ENCODE results near the gene OTOGL. TPM values are rescaled to one million over a fixed set of nuclear protein-coding genes. Genes with fewer than 3 reads are reported as not detected.
"Not testable (repeated sequence)": the region's sequence is repeated elsewhere in the genome, so short reads cannot be mapped to it uniquely, and the experiment has no call there.

Gene OTOGL
- polyA plus RNA-seq, 1 donor from 2014 or later: 0.33 TPM

- TF ChIP-seq, protein P1, sequence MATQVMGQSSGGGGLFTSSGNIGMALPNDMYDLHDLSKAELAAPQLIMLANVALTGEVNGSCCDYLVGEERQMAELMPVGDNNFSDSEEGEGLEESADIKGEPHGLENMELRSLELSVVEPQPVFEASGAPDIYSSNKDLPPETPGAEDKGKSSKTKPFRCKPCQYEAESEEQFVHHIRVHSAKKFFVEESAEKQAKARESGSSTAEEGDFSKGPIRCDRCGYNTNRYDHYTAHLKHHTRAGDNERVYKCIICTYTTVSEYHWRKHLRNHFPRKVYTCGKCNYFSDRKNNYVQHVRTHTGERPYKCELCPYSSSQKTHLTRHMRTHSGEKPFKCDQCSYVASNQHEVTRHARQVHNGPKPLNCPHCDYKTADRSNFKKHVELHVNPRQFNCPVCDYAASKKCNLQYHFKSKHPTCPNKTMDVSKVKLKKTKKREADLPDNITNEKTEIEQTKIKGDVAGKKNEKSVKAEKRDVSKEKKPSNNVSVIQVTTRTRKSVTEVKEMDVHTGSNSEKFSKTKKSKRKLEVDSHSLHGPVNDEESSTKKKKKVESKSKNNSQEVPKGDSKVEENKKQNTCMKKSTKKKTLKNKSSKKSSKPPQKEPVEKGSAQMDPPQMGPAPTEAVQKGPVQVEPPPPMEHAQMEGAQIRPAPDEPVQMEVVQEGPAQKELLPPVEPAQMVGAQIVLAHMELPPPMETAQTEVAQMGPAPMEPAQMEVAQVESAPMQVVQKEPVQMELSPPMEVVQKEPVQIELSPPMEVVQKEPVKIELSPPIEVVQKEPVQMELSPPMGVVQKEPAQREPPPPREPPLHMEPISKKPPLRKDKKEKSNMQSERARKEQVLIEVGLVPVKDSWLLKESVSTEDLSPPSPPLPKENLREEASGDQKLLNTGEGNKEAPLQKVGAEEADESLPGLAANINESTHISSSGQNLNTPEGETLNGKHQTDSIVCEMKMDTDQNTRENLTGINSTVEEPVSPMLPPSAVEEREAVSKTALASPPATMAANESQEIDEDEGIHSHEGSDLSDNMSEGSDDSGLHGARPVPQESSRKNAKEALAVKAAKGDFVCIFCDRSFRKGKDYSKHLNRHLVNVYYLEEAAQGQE (IDR thresholded peaks at IDR 0.05; ENCODE audit: borderline replicate concordance): no peak
- TF ChIP-seq MXI1 (conservative IDR thresholded peaks at IDR 0.05; ENCODE audit: poor library complexity, severe bottlenecking) (no peak), RAD21 (conservative IDR thresholded peaks at IDR 0.05) (no peak), EP300 (conservative IDR thresholded peaks at IDR 0.05; ENCODE audit: poor library complexity, severe bottlenecking) (no peak), SMC3 (conservative IDR thresholded peaks at IDR 0.05; ENCODE audit: poor library complexity) (no peak)
- TF ChIP-seq, protein P2, sequence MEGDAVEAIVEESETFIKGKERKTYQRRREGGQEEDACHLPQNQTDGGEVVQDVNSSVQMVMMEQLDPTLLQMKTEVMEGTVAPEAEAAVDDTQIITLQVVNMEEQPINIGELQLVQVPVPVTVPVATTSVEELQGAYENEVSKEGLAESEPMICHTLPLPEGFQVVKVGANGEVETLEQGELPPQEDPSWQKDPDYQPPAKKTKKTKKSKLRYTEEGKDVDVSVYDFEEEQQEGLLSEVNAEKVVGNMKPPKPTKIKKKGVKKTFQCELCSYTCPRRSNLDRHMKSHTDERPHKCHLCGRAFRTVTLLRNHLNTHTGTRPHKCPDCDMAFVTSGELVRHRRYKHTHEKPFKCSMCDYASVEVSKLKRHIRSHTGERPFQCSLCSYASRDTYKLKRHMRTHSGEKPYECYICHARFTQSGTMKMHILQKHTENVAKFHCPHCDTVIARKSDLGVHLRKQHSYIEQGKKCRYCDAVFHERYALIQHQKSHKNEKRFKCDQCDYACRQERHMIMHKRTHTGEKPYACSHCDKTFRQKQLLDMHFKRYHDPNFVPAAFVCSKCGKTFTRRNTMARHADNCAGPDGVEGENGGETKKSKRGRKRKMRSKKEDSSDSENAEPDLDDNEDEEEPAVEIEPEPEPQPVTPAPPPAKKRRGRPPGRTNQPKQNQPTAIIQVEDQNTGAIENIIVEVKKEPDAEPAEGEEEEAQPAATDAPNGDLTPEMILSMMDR (IDR thresholded peaks at IDR 0.05; ENCODE audit: poor library complexity, severe bottlenecking): no peak
- Histone ChIP-seq H3K36me3 (ENCODE audit: insufficient read depth, low read length) (no peaks in the 10 kb centered on the region), H4K20me1 (ENCODE audit: insufficient read depth) (no peaks in the 10 kb centered on the region), H3F3A (ENCODE audit: insufficient read depth, low read length, poor library complexity, severe bottlenecking) (no peaks in the 10 kb centered on the region), H3K27me3 (ENCODE audit: insufficient read depth, low read depth, low read length) (no peaks in the 10 kb centered on the region), H3K79me2 (replicated peaks; ENCODE audit: insufficient read depth, low read length) (no peaks in the 10 kb centered on the region), H2AFZ (ENCODE audit: low read depth, low read length) (no peak overlapping the region), H3K27ac (ENCODE audit: low read length) (no peak overlapping the region), H3K9ac (ENCODE audit: low read length) (no peak overlapping the region), H3K9me3 (ENCODE audit: low read length) (no peaks in the 10 kb centered on the region), H3K4me2 (ENCODE audit: low read length) (no peak overlapping the region), H3K4me3 (ENCODE audit: low read length) (no peak overlapping the region), H3K9me2 (ENCODE audit: insufficient read depth, low read length) (no peaks in the 10 kb centered on the region)
Observed at GRCh38 chr12:80299976-80300375, 200.6 kb downstream of the OTOGL start.

- not testable (repeated sequence) for H3K9me3 ChIP-seq (ENCODE audit: low read length); H3K27me3 ChIP-seq (ENCODE audit: insufficient read depth, low read depth, low read length); H4K20me1 ChIP-seq (ENCODE audit: insufficient read depth); H2AFZ ChIP-seq (ENCODE audit: low read depth, low read length); H3K9ac ChIP-seq (ENCODE audit: low read length); H3K4me3 ChIP-seq (ENCODE audit: low read length); H3F3A ChIP-seq (ENCODE audit: insufficient read depth, low read length, poor library complexity, severe bottlenecking); H3K36me3 ChIP-seq (ENCODE audit: insufficient read depth, low read length); H3K27ac ChIP-seq (ENCODE audit: low read length); H3K4me2 ChIP-seq (ENCODE audit: low read length); H3K9me2 ChIP-seq (ENCODE audit: insufficient read depth, low read length); H3K79me2 ChIP-seq (replicated peaks; ENCODE audit: insufficient read depth, low read length)
Observed at GRCh38 chr12:80307436-80307835, 208.1 kb downstream of the OTOGL start.

- Histone ChIP-seq H3K9me3 (ENCODE audit: low read length) (no peaks in the 10 kb centered on the region), H3K27me3 (ENCODE audit: insufficient read depth, low read depth, low read length) (no peaks in the 10 kb centered on the region), H3K4me3 (ENCODE audit: low read length) (no peak overlapping the region), H2AFZ (ENCODE audit: low read depth, low read length) (no peak overlapping the region), H3F3A (ENCODE audit: insufficient read depth, low read length, poor library complexity, severe bottlenecking) (no peaks in the 10 kb centered on the region), H3K9ac (ENCODE audit: low read length) (no peak overlapping the region), H3K27ac (ENCODE audit: low read length) (no peak overlapping the region), H3K36me3 (ENCODE audit: insufficient read depth, low read length) (no peaks in the 10 kb centered on the region), H3K9me2 (ENCODE audit: insufficient read depth, low read length) (no peaks in the 10 kb centered on the region), H3K4me2 (ENCODE audit: low read length) (no peak overlapping the region), H4K20me1 (ENCODE audit: insufficient read depth) (no peaks in the 10 kb centered on the region), H3K79me2 (replicated peaks; ENCODE audit: insufficient read depth, low read length) (no peaks in the 10 kb centered on the region)
- TF ChIP-seq, protein P2 (IDR thresholded peaks at IDR 0.05; ENCODE audit: poor library complexity, severe bottlenecking): no peak
- no peak for TF ChIP-seq EP300 (conservative IDR thresholded peaks at IDR 0.05; ENCODE audit: poor library complexity, severe bottlenecking)
- no peak for TF ChIP-seq POLR2AphosphoS5 (IDR thresholded peaks at IDR 0.05)
- no peak for TF ChIP-seq EZH2 (IDR thresholded peaks at IDR 0.05; ENCODE audit: borderline replicate concordance, insufficient read depth, low read length, poor library complexity, severe bottlenecking)
- no peak for TF ChIP-seq SMC3 (conservative IDR thresholded peaks at IDR 0.05; ENCODE audit: poor library complexity)
- TF ChIP-seq, protein P1 (IDR thresholded peaks at IDR 0.05; ENCODE audit: borderline replicate concordance): no peak
- TF ChIP-seq TAF1 (IDR thresholded peaks at IDR 0.05; ENCODE audit: low read depth): no peak
- no peak for TF ChIP-seq MXI1 (conservative IDR thresholded peaks at IDR 0.05; ENCODE audit: poor library complexity, severe bottlenecking)
- no peak for TF ChIP-seq RAD21 (conservative IDR thresholded peaks at IDR 0.05)
Observed at GRCh38 chr12:80313209-80313608, 213.9 kb downstream of the OTOGL start.

Measured in neural cell (in vitro differentiated cells).